ENCODE measurements around the gene RBMS1.
"Not testable (repeated sequence)": the region's sequence is repeated elsewhere in the genome, so short reads cannot be mapped to it uniquely, and the experiment has no call there.

The RBMS1 gene

GRCh38 chr2:160376576-160376975, 117.0 kb downstream of the RBMS1 start:
- FAIRE-seq, result no peak

GRCh38 chr2:160375802-160376469, 117.7 kb downstream of the RBMS1 start:
- no peak for FAIRE-seq

GRCh38 chr2:160375037-160375436, 118.6 kb downstream of the RBMS1 start:
- no peak for FAIRE-seq

- no peak for FAIRE-seq
Measured at GRCh38 chr2:160373666-160374065, 119.9 kb downstream of the RBMS1 start.

- no peak for FAIRE-seq
Measured at GRCh38 chr2:160373263-160373662, 120.3 kb downstream of the RBMS1 start.

- FAIRE-seq, result no peak
Measured at GRCh38 chr2:160372585-160372984, 121.0 kb downstream of the RBMS1 start.

GRCh38 chr2:160372010-160372356, 121.6 kb downstream of the RBMS1 start:
- no peak for FAIRE-seq

- FAIRE-seq, result no peak
Measured at GRCh38 chr2:160371251-160372009, 122.2 kb downstream of the RBMS1 start.

GRCh38 chr2:160368988-160369930, 124.3 kb downstream of the RBMS1 start:
- no peak for FAIRE-seq

- no peak for FAIRE-seq
Measured at GRCh38 chr2:160367887-160368286, 125.7 kb downstream of the RBMS1 start.

GRCh38 chr2:160367139-160367538, 126.5 kb downstream of the RBMS1 start:
- FAIRE-seq, result not testable (repeated sequence)

- no peak for FAIRE-seq
Measured at GRCh38 chr2:160366474-160366873, 127.1 kb downstream of the RBMS1 start.

GRCh38 chr2:160365716-160366367, 127.8 kb downstream of the RBMS1 start:
- FAIRE-seq, result no peak

- FAIRE-seq, result no peak
Measured at GRCh38 chr2:160364364-160364763, 129.2 kb downstream of the RBMS1 start.

GRCh38 chr2:160363961-160364360, 129.6 kb downstream of the RBMS1 start:
- FAIRE-seq, result no peak

GRCh38 chr2:160363055-160363454, 130.6 kb downstream of the RBMS1 start:
- FAIRE-seq, result no peak

GRCh38 chr2:160362541-160362940, 131.1 kb downstream of the RBMS1 start:
- FAIRE-seq, result no peak

GRCh38 chr2:160362018-160362417, 131.6 kb downstream of the RBMS1 start:
- no peak for FAIRE-seq

GRCh38 chr2:160360089-160360757, 133.4 kb downstream of the RBMS1 start:
- FAIRE-seq, result no peak

- FAIRE-seq, result no peak
Measured at GRCh38 chr2:160358046-160358445, 135.6 kb downstream of the RBMS1 start.

- FAIRE-seq, result no peak
Measured at GRCh38 chr2:160356485-160356884, 137.1 kb downstream of the RBMS1 start.

GRCh38 chr2:160355080-160355479, 138.5 kb downstream of the RBMS1 start:
- no peak for FAIRE-seq
